Thyroid gland (tissue), 4 donors: ENCODE results near the gene CDH18. TPM values are rescaled to one million over a fixed set of nuclear protein-coding genes. Genes with fewer than 3 reads are reported as not detected.

Experiments used
- DNase-seq, 2 donors: peaks; one replicate each; pipeline ENCODE4 v3.0.0-alpha.2; 2019
- H3K27ac ChIP-seq, 3 donors: fragments of 200-600 bp; sonication (generic); 1 replicate in 2 of 3; 2 replicates in 1 of 3; pipeline ENCODE4 v1.5.1; 2016 to 2019; ENCODE audit warnings: mild to moderate bottlenecking in 1 of 3, moderate library complexity in 1 of 3
- H3K27me3 ChIP-seq: fragments of 200-600 bp; sonication (generic); one replicate; pipeline ENCODE4 v1.5.1; 2019
- H3K36me3 ChIP-seq, 2 donors: fragments of 200-600 bp; sonication (generic); one replicate each; pipeline ENCODE4 v1.5.1; 2016 to 2019
- H3K4me1 ChIP-seq, 2 donors: fragments of 200-600 bp; sonication (generic); one replicate each; pipeline ENCODE4 v1.5.1; 2017 to 2019
- H3K4me3 ChIP-seq, 3 donors: fragments of 200-600 bp; sonication (generic); replicated peaks in 1 of 3; 1 replicate in 2 of 3; 2 replicates in 1 of 3; pipeline ENCODE4 v1.5.1; 2016; ENCODE audit warnings: mild to moderate bottlenecking in 1 of 3
- H3K9me3 ChIP-seq: fragments of 200-600 bp; sonication (generic); one replicate; pipeline ENCODE4 v1.5.1; 2017
- POLR2A ChIP-seq, 2 donors: fragments of 450-650 bp; IDR thresholded peaks; one replicate each; pipeline ENCODE4 v1.6.1; 2017; ENCODE audit warnings: antibody characterized with exemption in 2 of 2, mild to moderate bottlenecking in 2 of 2, moderate library complexity in 1 of 2
- WGBS, 2 donors: methylation state at CpG; one replicate each; pipeline ENCODE4 v1.1.5; 2017; 5-methylcytosine and 5-hydroxymethylcytosine counted together
- intact Hi-C: fragments of 100-400 bp; cut with DNase I; formaldehyde crosslinking; loops from one replicate; pipeline ENCODE4 v1.15.1; 2023
- total RNA-seq, 4 donors: library from RNA; depleted of rRNA; stranded (reverse); fragments of >200 nt; gene quantifications; one replicate each; pipeline ENCODE4 v1.2.3, GENCODE V29; 2016
- TF ChIP-seq, protein P1 (sequence below), 6 experiments: fragments of 200-600 bp in 3 of 6; fragments of 450-650 bp in 3 of 6; sonication (generic) in 3 of 6; IDR thresholded peaks; one replicate each; pipeline ENCODE4 v1.5.1; 2016 to 2019; ENCODE audit warnings: antibody characterized with exemption in 6 of 6, mild to moderate bottlenecking in 2 of 6, inconsistent platforms in 1 of 6, moderate library complexity in 1 of 6

CDH18 gene
- total RNA-seq, 4 donors from 2014 or later = not detected

- H3K4me1 ChIP-seq = no peaks in the 10 kb centered on the region
- TF ChIP-seq POLR2A (IDR thresholded peaks at IDR 0.05) = no peak
- intact Hi-C loops = no loop called here
- H3K27me3 ChIP-seq = no peaks in the 10 kb centered on the region
- H3K36me3 ChIP-seq = no peaks in the 10 kb centered on the region
- H3K9me3 ChIP-seq = no peaks in the 10 kb centered on the region
- no peak overlapping the region for H3K4me3 ChIP-seq
- no peak overlapping the region for H3K27ac ChIP-seq
- WGBS, 2 donors = 54 to 59% methylated on average over 5 of the region's 5 CpGs
- no peak for DNase-seq
Observed at GRCh38 chr5:19885040-19885824, 102.8 kb downstream of the CDH18 start.

GRCh38 chr5:19880859-19881436, 107.1 kb downstream of the CDH18 start:
- intact Hi-C loops = no loop called here
- Histone ChIP-seq H3K27me3 (no peaks in the 10 kb centered on the region), H3K9me3 (no peaks in the 10 kb centered on the region), H3K4me1 (no peaks in the 10 kb centered on the region), H3K27ac (no peak overlapping the region), H3K36me3 (no peaks in the 10 kb centered on the region), H3K4me3 (no peak overlapping the region)
- TF ChIP-seq, protein P1, sequence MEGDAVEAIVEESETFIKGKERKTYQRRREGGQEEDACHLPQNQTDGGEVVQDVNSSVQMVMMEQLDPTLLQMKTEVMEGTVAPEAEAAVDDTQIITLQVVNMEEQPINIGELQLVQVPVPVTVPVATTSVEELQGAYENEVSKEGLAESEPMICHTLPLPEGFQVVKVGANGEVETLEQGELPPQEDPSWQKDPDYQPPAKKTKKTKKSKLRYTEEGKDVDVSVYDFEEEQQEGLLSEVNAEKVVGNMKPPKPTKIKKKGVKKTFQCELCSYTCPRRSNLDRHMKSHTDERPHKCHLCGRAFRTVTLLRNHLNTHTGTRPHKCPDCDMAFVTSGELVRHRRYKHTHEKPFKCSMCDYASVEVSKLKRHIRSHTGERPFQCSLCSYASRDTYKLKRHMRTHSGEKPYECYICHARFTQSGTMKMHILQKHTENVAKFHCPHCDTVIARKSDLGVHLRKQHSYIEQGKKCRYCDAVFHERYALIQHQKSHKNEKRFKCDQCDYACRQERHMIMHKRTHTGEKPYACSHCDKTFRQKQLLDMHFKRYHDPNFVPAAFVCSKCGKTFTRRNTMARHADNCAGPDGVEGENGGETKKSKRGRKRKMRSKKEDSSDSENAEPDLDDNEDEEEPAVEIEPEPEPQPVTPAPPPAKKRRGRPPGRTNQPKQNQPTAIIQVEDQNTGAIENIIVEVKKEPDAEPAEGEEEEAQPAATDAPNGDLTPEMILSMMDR (IDR thresholded peaks at IDR 0.05) = no peak
- no peak for TF ChIP-seq POLR2A (IDR thresholded peaks at IDR 0.05)
- no peak for DNase-seq
- 0 to 5% methylated on average over 1 of the region's 1 CpG for WGBS, 2 donors

DNA sequence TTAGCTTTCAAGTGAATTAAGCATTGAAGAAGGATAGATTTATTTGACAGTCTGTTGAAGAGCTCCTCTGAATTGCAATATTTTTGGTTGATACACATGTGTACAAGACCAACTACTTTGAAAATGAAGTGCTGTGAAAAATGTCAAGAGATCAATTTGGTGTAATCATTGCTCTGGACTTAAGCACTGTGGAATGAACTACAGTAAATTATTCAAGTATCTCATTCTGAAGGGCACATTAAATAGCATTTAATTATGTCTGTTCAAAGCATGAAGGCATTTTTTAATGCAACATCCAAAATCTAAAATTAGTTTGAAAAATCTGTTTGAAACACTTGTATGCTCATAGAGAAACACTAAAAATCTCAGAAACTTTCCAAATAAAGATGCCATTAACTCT, 107.5 kb downstream of the CDH18 start:
- Histone ChIP-seq H3K4me1 (no peaks in the 10 kb centered on the region), H3K27me3 (no peaks in the 10 kb centered on the region), H3K4me3 (no peak overlapping the region), H3K9me3 (no peaks in the 10 kb centered on the region), H3K27ac (no peak overlapping the region), H3K36me3 (no peaks in the 10 kb centered on the region)
- DNase-seq = no peak
- TF ChIP-seq, protein P1 (IDR thresholded peaks at IDR 0.05) = no peak
- intact Hi-C loops = no loop called here

GRCh38 chr5:19874811-19875210, 113.2 kb downstream of the CDH18 start:
- intact Hi-C loops = no loop called here
- 87 to 90% methylated on average over 1 of the region's 1 CpG for WGBS, 2 donors

GRCh38 chr5:19866090-19866450, 121.9 kb downstream of the CDH18 start:
- Histone ChIP-seq H3K4me3 (no peak overlapping the region), H3K4me1 (no peaks in the 10 kb centered on the region), H3K27ac (no peak overlapping the region), H3K36me3 (no peaks in the 10 kb centered on the region), H3K27me3 (no peaks in the 10 kb centered on the region), H3K9me3 (no peaks in the 10 kb centered on the region)
- TF ChIP-seq, protein P1 (IDR thresholded peaks at IDR 0.05) = no peak
- no peak for TF ChIP-seq POLR2A (IDR thresholded peaks at IDR 0.05)
- no peak for DNase-seq
- WGBS, 2 donors = 77 to 88% methylated on average over 2 of the region's 2 CpGs
- intact Hi-C loops = no loop called here

More at GRCh38 chr5:19874811-19875210, 113.2 kb downstream of the CDH18 start:
- Histone ChIP-seq H3K27ac (no peak overlapping the region), H3K27me3 (no peaks in the 10 kb centered on the region), H3K9me3 (no peaks in the 10 kb centered on the region), H3K4me1 (no peaks in the 10 kb centered on the region), H3K36me3 (no peaks in the 10 kb centered on the region), H3K4me3 (no peak overlapping the region)
- no peak for DNase-seq
- TF ChIP-seq, protein P1 (IDR thresholded peaks at IDR 0.05) = no peak
- no peak for TF ChIP-seq POLR2A (IDR thresholded peaks at IDR 0.05)
